Measurements from ENCODE around the gene RNF43. TPM values are rescaled to one million over a fixed set of nuclear protein-coding genes. Genes with fewer than 3 reads are reported as not detected.

Gene RNF43
- total and polyA plus RNA-seq, 2 of the 13 experiments (the other 11 are each of a cell fraction or from before 2014, with no cell fraction given): 31.0 to 53.4 TPM

GRCh38 chr17:58391302-58391984 is 25.9 kb downstream of the RNF43 start (continued):
- peak; percentile 100 for TF ChIP-seq ZNF747 (CRISPR knock-in tag; IDR thresholded peaks at IDR 0.05; ENCODE audit: borderline replicate concordance)
- TF ChIP-seq ETV5 (CRISPR knock-in tag; IDR thresholded peaks at IDR 0.05; ENCODE audit: borderline replicate concordance): peak; percentile 92; the same call in 1 of the 2 replicates
- peak; percentile 100 for TF ChIP-seq PATZ1 (CRISPR knock-in tag; IDR thresholded peaks at IDR 0.05)
- TF ChIP-seq E2F5 (CRISPR knock-in tag; conservative IDR thresholded peaks at IDR 0.05): no peak
- TF ChIP-seq EED (CRISPR knock-in tag; IDR thresholded peaks at IDR 0.05): no peak; the same call in 1 of the 2 replicates
- peak; percentile 95 for TF ChIP-seq ARNTL (CRISPR knock-in tag; IDR thresholded peaks at IDR 0.05)
- TF ChIP-seq ATF1 (CRISPR knock-in tag; IDR thresholded peaks at IDR 0.05): peak; percentile 85
- TF ChIP-seq BRD4 (CRISPR knock-in tag; IDR thresholded peaks at IDR 0.05): peak; percentile 96
- peak; percentile 78 for TF ChIP-seq ZNF12 (CRISPR knock-in tag; IDR thresholded peaks at IDR 0.05)
- no peak for TF ChIP-seq GPN1 (CRISPR knock-in tag; IDR thresholded peaks at IDR 0.05; ENCODE audit: borderline replicate concordance)
- peak; percentile 97 for TF ChIP-seq RFXAP (CRISPR knock-in tag; IDR thresholded peaks at IDR 0.05; ENCODE audit: borderline replicate concordance)
- TF ChIP-seq ZIK1 (CRISPR knock-in tag; IDR thresholded peaks at IDR 0.05; ENCODE audit: borderline replicate concordance, low read depth): no peak
- TF ChIP-seq LRRFIP1 (CRISPR knock-in tag; conservative IDR thresholded peaks at IDR 0.05): 0 out of 2 replicates have a peak, but pooled peaks have one; percentile 36
- peak; percentile 95 for TF ChIP-seq IRF9 (CRISPR knock-in tag; IDR thresholded peaks at IDR 0.05; ENCODE audit: borderline replicate concordance)
- peak; percentile 79; the same call in 1 of the 2 replicates for TF ChIP-seq ZSCAN30 (CRISPR knock-in tag; IDR thresholded peaks at IDR 0.05)
- no peak for TF ChIP-seq NR1H2 (CRISPR knock-in tag; IDR thresholded peaks at IDR 0.05; ENCODE audit: borderline replicate concordance, low read depth)
- no peak for TF ChIP-seq SP1 (IDR thresholded peaks at IDR 0.05)
- peak; percentile 44; the same call in 1 of the 2 replicates for TF ChIP-seq SP1 (CRISPR knock-in tag; IDR thresholded peaks at IDR 0.05)
- no peak for TF ChIP-seq ZNF720 (CRISPR knock-in tag; IDR thresholded peaks at IDR 0.05)
- no peak for TF ChIP-seq ATRX (CRISPR knock-in tag; IDR thresholded peaks at IDR 0.05; ENCODE audit: borderline replicate concordance)
- TF ChIP-seq NPAS2 (CRISPR knock-in tag; IDR thresholded peaks at IDR 0.05; ENCODE audit: borderline replicate concordance): no peak
- TF ChIP-seq TRIM24 (CRISPR knock-in tag; IDR thresholded peaks at IDR 0.05): peak; percentile 65; the same call in 1 of the 2 replicates
- no peak for TF ChIP-seq CHCHD3 (CRISPR knock-in tag; IDR thresholded peaks at IDR 0.05)
